ENCODE results near the gene C17orf78. TPM values are rescaled to one million over a fixed set of nuclear protein-coding genes. Genes with fewer than 3 reads are reported as not detected.

C17orf78 gene
- total RNA-seq = not detected in 2 replicates

- ChIA-PET CTCF (interaction anchor here (1.0 kb wide), 1 partner anchor 17 kb away, joined by 4 read pairs; no protein-coding TSS in a partner anchor), POLR2A (interaction anchor here (0.6 kb wide), 1 partner anchor 165 kb away, joined by 3 read pairs; no protein-coding TSS in a partner anchor)
- H3K9me3 Mint-ChIP-seq = no peaks in the 10 kb centered on the region
- H3K27ac Mint-ChIP-seq = no peak within 1 kb of the TSS
- no peaks in the 10 kb centered on the region for H3K27me3 Mint-ChIP-seq
- peaks cover 4% of the 10 kb centered on the region for H3K4me1 Mint-ChIP-seq
- no peak for DNase-seq
- H3K4me3 Mint-ChIP-seq = no peak within 1 kb of the TSS
- no peaks in the 10 kb centered on the region for H3K36me3 Mint-ChIP-seq (ENCODE audit: low read depth)
- no peak for TF ChIP-seq CTCF (IDR thresholded peaks at IDR 0.05)
- ATAC-seq (ENCODE audit: low read depth) = no peak
- intact Hi-C loops (cut with micrococcal nuclease) = loop anchor here (10.0 kb wide), 1 partner anchor 439 kb away; no protein-coding TSS in a partner anchor
These were observed at the start of gene C17orf78 for GRCh38 chr17:37375706-37376105. Gene C17orf78 (plus strand): TSS chr17:37375985. CDS start chr17:37376093, 108 bp downstream.

GRCh38 chr17:37327341-37328090 lies 48.3 kb upstream of the C17orf78 start:
- intact Hi-C loops (cut with micrococcal nuclease) = no loop called here
- CTCF ChIA-PET = no interaction called here
- Mint-ChIP-seq H3K27ac (no peak overlapping the region), H3K4me3 (no peak overlapping the region), H3K9me3 (no peaks in the 10 kb centered on the region), H3K4me1 (no peaks in the 10 kb centered on the region), H3K36me3 (ENCODE audit: low read depth) (peaks cover 32% of the 10 kb centered on the region), H3K27me3 (no peaks in the 10 kb centered on the region)
- POLR2A ChIA-PET = no interaction called here
- DNase-seq = no peak
- no peak for TF ChIP-seq CTCF (IDR thresholded peaks at IDR 0.05)
- no peak for ATAC-seq (ENCODE audit: low read depth)

- no peak overlapping the region for H3K27ac Mint-ChIP-seq
- ATAC-seq (ENCODE audit: low read depth) (no peak), DNase-seq (no peak)
- H3K4me1 Mint-ChIP-seq = no peaks in the 10 kb centered on the region
- H3K9me3 Mint-ChIP-seq = no peaks in the 10 kb centered on the region
- ChIA-PET CTCF (no interaction called here), POLR2A (no interaction called here)
- TF ChIP-seq CTCF (IDR thresholded peaks at IDR 0.05) = no peak
- H3K36me3 Mint-ChIP-seq (ENCODE audit: low read depth) = peaks cover 16% of the 10 kb centered on the region
- no peak overlapping the region for H3K4me3 Mint-ChIP-seq
- H3K27me3 Mint-ChIP-seq = no peaks in the 10 kb centered on the region
- intact Hi-C loops (cut with micrococcal nuclease) = no loop called here
These were observed 36.9 kb upstream of the C17orf78 start for GRCh38 chr17:37338847-37339246.

GRCh38 chr17:37339321-37339720 lies 36.5 kb upstream of the C17orf78 start:
- ATAC-seq (ENCODE audit: low read depth) (no peak), DNase-seq (no peak)
- no peak overlapping the region for H3K27ac Mint-ChIP-seq
- TF ChIP-seq CTCF (IDR thresholded peaks at IDR 0.05) = no peak
- POLR2A ChIA-PET = no interaction called here
- H3K36me3 Mint-ChIP-seq (ENCODE audit: low read depth) = peaks cover 16% of the 10 kb centered on the region
- H3K4me1 Mint-ChIP-seq = no peaks in the 10 kb centered on the region
- H3K4me3 Mint-ChIP-seq = no peak overlapping the region
- intact Hi-C loops (cut with micrococcal nuclease) = no loop called here
- H3K9me3 Mint-ChIP-seq = no peaks in the 10 kb centered on the region
- no peaks in the 10 kb centered on the region for H3K27me3 Mint-ChIP-seq
- CTCF ChIA-PET = no interaction called here

GRCh38 chr17:37340804-37341203 lies 35.0 kb upstream of the C17orf78 start:
- intact Hi-C loops (cut with micrococcal nuclease) = no loop called here
- no peak for TF ChIP-seq CTCF (IDR thresholded peaks at IDR 0.05)
- peaks cover 14% of the 10 kb centered on the region for H3K36me3 Mint-ChIP-seq (ENCODE audit: low read depth)
- ChIA-PET POLR2A (no interaction called here), CTCF (no interaction called here)
- no peak for ATAC-seq (ENCODE audit: low read depth)
- H3K4me3 Mint-ChIP-seq = no peak overlapping the region
- H3K9me3 Mint-ChIP-seq = no peaks in the 10 kb centered on the region
- H3K27me3 Mint-ChIP-seq = no peaks in the 10 kb centered on the region
- H3K4me1 Mint-ChIP-seq = no peaks in the 10 kb centered on the region
- H3K27ac Mint-ChIP-seq = no peak overlapping the region
- DNase-seq = no peak

All from activated B cell treated with CpG ODN at 0.5 μM for 24 hours (primary cell).